Ecto neural progenitor cell (in vitro differentiated cells): ENCODE data around the gene RWDD3.
A peak's percentile ranks its signal among the peaks of the same experiment; 100 is the strongest.

ENCODE experiments used
- DNase-seq: peaks from one replicate; pipeline ENCODE4 v3.0.0-alpha.2; 2018; ENCODE audit warnings: low spot score

RWDD3 gene, protein sequence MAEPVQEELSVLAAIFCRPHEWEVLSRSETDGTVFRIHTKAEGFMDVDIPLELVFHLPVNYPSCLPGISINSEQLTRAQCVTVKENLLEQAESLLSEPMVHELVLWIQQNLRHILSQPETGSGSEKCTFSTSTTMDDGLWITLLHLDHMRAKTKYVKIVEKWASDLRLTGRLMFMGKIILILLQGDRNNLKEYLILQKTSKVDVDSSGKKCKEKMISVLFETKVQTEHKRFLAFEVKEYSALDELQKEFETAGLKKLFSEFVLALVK

DNA sequence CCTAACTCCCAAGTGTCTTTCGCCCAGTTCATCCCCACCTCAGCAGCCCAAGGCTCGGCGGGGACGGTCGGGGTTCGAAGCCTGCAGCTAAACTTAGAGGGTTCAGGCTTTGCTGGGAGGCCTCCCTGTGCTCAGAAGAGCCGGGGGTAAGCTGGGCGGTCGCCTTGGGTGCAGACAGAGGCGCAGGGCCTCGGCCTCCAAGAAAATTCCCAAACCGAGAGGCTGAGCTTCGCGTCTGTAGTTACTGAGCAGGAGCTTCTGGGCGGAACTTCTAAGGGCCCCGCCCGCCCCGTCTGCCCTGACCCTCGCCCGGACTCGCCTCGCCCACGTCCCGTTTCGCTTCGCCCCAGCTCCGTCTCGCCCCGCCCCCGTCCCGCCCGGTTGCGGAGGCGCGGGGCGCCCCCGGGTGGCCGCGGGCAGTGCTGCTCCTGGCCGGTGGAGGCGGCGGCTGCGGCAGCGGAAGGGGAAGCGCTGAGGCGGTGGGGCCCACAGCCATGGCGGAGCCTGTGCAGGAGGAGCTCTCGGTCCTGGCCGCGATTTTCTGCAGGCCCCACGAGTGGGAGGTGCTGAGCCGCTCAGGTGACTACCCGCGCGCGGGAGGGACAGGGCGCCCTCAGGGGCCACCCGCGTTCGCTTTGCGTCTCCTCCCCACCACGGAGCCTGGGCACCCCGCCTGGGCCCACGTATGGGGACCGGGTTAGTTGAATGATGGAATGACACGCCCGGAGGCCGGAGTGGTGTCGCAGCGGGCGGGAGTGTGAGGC, at the start of gene RWDD3:
Gene RWDD3, plus strand, starts transcription at position 474 of the 764 bp plus-strand sequence. Its CDS starts 21 bp downstream, at position 495.
- DNase-seq = peak; percentile 95

DNA sequence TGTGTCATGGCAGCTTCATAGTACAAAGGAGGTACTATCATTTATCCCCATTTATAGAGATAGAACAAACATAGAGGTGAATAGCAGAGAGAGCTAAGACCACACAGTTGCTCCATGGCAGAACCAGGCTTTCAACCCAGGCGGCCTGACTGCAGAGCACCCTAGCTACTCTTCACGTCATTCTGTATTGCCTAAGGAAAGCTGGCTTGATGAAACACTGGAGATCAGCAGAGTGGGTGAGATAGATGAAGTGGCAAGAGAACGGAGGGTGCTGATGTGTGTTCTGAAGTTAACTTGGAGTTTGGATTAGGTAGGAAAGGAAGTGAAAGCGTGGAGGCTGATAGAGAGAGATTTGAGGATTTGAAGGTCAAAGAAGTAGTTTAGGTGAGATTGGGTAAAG, 47.9 kb upstream of the RWDD3 start:
- DNase-seq = no peak

GRCh38 chr1:95193591-95193990, 40.4 kb upstream of the RWDD3 start:
- DNase-seq = no peak

GRCh38 chr1:95195046-95195445, 39.0 kb upstream of the RWDD3 start:
- no peak for DNase-seq

DNA sequence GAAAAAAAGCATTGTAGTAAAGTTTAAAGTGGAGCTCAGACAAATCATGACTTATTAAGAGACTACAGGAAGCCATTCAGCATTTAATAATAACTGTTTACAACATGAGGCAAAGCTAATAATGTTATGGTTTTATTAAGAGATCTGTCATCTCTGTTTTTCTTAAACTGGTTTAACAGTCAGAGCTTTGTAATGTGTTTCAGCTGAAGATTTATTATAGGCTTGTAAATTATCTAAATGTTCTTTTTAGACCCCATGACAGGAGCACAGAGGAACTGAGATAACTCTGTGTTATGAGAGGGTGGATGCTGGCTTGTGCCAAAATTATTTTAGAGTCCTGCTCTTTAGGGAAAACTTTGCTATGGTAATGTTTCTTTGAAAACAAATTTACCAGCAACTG, 38.0 kb upstream of the RWDD3 start:
- DNase-seq = no peak

DNA sequence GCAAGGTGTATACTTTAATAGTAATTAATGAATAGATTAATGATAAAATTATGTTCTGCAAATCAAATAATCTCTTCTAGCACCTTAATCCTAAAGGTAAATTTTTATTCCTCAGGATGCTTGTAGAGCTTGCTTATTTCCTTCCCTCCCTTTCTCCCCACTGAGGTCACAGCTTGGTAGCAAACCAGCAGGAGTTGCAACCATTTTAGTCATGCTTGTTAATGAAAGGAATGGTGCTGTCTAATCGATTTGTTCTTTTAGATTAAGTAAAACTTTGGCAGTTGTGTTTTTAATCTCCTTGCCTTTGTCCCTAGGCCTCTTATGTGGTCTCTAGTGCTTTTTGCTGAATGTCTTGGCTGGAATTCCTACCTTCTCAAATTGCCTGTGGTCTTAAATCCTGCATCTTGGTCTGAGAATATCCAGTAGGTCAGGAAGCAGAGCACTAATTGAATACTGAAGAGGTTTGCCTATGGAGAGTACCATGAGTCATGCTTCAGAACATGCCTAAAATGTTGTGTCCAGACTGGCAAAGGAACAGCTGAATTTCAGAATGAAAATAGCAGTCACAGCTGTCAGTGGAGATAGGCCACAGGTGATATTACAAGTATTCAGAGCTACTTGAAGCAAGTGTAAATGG, 36.3 kb upstream of the RWDD3 start:
- DNase-seq = no peak

- DNase-seq = no peak
Measured at GRCh38 chr1:95201905-95202304, 32.1 kb upstream of the RWDD3 start.

DNA sequence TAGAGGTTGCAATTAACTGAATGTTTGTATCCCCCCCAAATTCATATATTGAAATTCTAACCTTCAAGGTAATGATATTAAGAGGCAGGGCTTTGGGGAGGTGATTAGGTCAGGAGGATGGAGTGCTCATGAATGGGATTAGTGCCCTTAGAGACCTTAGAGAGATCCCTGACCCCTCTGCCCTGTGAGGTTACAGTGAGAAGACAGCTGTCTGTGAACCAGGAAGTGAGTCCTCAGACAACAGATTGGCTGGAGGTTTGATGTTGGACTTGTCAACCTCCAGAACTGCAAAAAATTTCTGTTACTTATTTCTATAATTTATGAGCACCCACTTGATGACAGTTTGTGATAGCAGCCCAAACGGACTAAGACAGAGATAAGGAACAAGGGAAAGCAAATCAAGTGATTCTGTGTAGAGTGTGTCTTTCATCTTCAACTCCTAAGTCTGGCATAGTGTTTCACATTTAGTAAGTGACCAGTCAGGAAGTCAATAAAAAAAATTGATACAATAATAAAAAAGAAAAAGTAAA, 30.0 kb upstream of the RWDD3 start:
- no peak for DNase-seq

DNA sequence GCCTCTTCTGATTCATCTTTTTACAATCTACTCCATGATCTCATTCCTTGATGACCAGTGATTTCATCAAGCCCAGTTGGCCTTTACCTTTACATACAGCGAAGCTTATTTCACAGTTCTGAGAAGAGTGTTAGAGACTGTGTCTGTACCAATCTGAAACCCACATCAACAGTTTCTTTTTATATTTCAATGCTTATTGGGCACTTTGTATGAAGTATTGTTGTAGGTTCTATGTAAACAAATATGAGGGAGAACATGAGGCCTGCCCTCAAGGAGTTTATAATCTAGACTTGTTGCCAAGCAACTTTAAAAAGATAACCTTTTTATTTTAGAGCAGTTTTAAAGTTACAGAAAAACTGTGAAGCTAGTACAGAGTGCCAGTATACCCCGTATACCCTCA, 27.5 kb upstream of the RWDD3 start:
- no peak for DNase-seq

GRCh38 chr1:95207223-95207935, 26.6 kb upstream of the RWDD3 start:
- DNase-seq = no peak

- DNase-seq = no peak
Measured at GRCh38 chr1:95208876-95209275, 25.1 kb upstream of the RWDD3 start.

GRCh38 chr1:95209291-95209690, 24.7 kb upstream of the RWDD3 start:
- no peak for DNase-seq

DNA sequence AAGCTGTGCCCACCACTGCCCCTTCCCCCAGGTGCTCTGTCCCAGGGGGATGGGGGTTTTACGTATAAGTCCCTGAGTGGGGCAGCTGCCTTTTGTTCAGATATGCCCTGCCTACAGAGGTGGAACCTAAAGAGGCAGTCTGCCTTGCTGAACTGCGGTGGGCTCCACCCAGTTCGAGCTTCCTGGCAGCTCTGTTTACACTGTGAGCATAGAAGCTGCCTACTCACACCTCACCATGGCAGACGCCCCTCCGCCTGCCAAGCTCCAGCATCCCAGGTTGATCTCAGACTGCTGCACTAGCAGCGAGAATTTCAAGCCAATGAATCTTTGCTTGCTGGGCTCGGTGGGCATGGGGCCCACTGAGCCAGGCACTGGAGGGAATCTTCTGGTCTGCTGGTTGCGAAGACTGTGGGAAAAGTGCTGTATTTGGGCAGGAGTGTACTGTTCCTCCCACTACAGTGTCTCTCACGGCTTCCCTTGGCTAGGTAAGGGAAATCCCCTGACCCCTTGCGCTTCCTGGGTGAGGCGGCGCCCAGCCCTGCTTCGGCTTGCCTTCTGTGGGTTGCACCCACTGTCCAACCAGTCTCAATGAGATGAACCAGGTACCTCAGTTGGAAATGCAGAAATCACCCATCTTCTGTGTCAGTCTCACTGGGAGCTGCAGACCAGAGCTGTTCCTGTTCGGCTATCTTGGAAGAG, 17.6 kb upstream of the RWDD3 start:
- DNase-seq = no peak

- no peak for DNase-seq
Measured at GRCh38 chr1:95217371-95217770, 16.6 kb upstream of the RWDD3 start.

DNA sequence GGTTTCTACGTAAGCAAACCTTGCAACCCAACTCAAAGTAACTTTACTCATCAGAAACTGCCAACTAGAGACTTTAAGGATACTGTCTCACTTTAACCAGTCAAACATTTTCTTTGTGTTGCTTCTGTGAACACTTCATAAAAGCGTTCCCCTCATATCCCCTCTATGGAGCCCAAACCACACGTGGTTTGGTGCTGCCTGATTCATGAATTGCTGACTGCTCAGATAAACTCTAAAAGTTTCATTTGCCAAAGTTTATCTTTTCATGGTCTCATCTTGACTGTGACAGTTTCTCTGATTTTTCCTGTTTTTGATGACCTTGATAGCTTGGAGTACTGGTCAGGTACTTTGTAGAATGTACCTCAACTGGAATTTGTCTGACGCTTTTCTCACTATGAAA, 14.6 kb upstream of the RWDD3 start:
- no peak for DNase-seq

DNA sequence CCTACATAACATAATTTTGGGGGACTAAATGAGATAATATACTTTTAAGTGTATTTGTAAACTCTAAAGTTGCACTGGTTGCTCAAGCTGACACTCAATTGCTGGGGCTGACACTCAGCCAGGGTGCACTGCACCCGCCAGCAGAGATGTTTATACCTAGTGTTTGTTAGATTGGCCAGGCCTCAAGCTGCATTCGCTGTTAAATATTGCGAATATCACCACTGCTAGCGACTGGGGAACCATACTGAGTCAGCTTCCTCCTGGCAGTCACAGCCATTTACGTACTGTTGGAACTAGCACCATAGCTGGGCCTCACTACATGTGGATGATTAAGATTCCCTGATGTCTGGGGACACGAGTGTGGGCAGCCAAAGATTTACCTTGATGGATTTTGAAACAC, 12.7 kb upstream of the RWDD3 start:
- no peak for DNase-seq

- DNase-seq = no peak
Measured at GRCh38 chr1:95222629-95223028, 11.4 kb upstream of the RWDD3 start.

- DNase-seq = no peak
Measured at GRCh38 chr1:95223110-95223509, 10.9 kb upstream of the RWDD3 start.

DNA sequence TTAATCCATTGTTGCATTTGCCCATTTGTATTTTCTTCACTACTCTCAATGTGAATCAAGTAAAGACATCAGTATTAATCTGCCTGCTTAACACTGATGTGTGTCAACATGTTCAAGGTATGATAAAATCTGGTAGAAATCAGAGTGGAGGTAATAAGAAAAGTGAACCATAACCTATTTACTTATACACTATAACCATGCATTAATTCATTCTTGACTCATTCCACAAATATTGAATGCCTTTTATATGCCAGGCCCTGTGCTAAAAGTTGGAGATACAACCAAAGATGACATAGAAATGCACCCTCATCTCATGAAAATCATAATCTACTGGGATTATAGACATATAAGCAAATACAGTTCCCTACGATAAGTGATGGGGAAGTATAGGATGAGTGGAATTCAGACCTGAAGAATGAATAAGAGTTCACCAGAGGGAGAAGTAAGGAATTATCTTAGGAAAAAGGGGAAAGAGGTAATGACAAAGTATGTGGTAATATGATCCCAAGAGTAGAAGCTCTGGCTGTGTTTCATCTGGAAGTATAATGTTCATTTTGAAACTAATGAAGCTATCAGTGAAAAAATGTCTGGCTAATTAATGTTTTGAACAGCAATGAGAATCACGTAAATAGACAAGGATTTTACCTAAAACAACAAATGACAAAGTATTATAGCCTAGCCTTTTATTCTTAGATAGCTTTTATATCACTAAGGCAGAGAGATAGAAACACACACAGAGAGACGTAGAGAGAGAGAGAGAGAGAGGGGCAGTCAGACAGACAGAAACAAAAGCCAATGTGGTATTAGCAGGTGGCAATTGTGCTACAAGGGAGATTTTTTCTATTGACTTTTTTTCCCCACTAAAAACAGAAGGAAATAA, 7.0 kb upstream of the RWDD3 start:
- no peak for DNase-seq

DNA sequence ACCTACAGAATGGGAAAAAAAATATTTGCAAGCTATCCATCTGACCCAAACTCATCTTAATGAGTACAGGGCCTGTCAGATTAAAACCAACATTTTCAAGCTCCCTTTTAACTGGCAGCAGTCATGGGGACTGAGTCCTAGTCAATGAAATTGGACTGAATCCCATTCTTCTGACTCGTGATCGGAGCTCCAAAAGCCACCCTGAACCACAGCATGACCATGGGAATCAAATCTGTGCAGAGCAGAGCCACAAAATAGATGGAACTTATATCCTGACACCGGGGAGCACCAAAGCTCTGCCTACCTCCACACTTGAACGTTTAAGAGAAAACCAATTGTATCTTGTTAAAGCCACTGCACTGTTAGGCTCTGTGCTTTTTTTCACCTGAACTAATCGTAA, 5.0 kb upstream of the RWDD3 start:
- DNase-seq = no peak

DNA sequence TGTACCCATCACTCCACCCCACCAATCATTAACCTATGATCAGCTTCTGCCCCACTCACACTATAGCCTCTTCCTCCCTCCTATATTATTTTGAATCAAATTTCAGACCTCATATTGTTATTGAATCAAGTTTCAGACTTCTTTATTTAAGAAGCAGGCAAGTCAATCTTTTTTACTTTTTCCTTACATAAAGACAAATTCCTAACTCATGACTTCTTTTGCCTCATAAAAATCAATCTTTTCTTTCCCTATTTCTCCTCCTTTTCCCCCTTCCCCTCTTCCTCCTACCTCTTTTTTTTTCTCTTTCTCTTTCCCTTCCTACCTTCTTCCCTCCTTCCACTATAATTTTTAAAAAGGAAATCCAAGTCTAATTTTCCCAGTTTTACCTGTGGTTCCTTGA, 4.3 kb upstream of the RWDD3 start:
- DNase-seq = no peak
